OCI-LY7 (cell line): ENCODE measurements around the gene BPIFB3.

Experiments
- CTCF ChIP-seq: fragments of 200-600 bp; sonication (generic); conservative IDR thresholded peaks from 2 replicates; pipeline ENCODE4 v1.5.1; 2014; ENCODE audit warnings: mild to moderate bottlenecking, antibody characterized with exemption, low read length, moderate library complexity, mixed read lengths
- EZH2phosphoT487 ChIP-seq: fragments of 200-600 bp; sonication (generic); IDR thresholded peaks from 2 replicates; pipeline ENCODE4 v1.6.1; 2018; ENCODE audit warnings: low read depth, borderline replicate concordance, mild to moderate bottlenecking, mixed run types, antibody characterized with exemption, low read length, moderate library complexity, mixed read lengths

GRCh38 chr20:33091147-33091546 lies 37.4 kb downstream of the BPIFB3 start:
- TF ChIP-seq CTCF (no peak), EZH2phosphoT487 (no peak)
